Esophagus squamous epithelium (tissue), 5 donors: ENCODE results near the gene ARPC5. TPM values are rescaled to one million over a fixed set of nuclear protein-coding genes. Genes with fewer than 3 reads are reported as not detected.

Experiments used
- DNase-seq: peaks from one replicate; lab custom pipeline; 2025; lab: John Stamatoyannopoulos, UW
- H3K27ac ChIP-seq, 4 donors: fragments of 200-600 bp; sonication (generic); one replicate each; pipeline ENCODE4 v1.5.1; 2016 to 2019; ENCODE audit warnings: mild to moderate bottlenecking in 1 of 4
- H3K27me3 ChIP-seq, 4 donors: fragments of 200-600 bp; sonication (generic); 1 replicate in 3 of 4; 2 replicates in 1 of 4; pipeline versions ENCODE4 v1.5.1 to v1.6.0; 2017 to 2021; ENCODE audit warnings: antibody characterized with exemption in 1 of 4
- H3K36me3 ChIP-seq, 3 donors: fragments of 200-600 bp; sonication (generic); one replicate each; pipeline ENCODE4 v1.5.1; 2016 to 2019
- H3K4me1 ChIP-seq, 3 donors: fragments of 200-600 bp; sonication (generic); one replicate each; pipeline ENCODE4 v1.5.1; 2017 to 2019
- H3K4me3 ChIP-seq, 4 donors: fragments of 200-600 bp; sonication (generic); 1 replicate in 3 of 4; 2 replicates in 1 of 4; pipeline ENCODE4 v1.5.1; 2016 to 2019; ENCODE audit warnings: mild to moderate bottlenecking in 2 of 4, moderate library complexity in 1 of 4
- H3K9me3 ChIP-seq, 3 donors: fragments of 200-600 bp; sonication (generic); one replicate each; pipeline ENCODE4 v1.5.1; 2016 to 2019
- POLR2A ChIP-seq, 4 donors: fragments of 450-650 bp; IDR thresholded peaks; one replicate each; pipeline ENCODE4 v1.6.1; 2017; ENCODE audit warnings: antibody characterized with exemption in 4 of 4, mild to moderate bottlenecking in 4 of 4, moderate library complexity in 3 of 4
- WGBS, 2 donors: methylation state at CpG; one replicate each; pipeline ENCODE4 v1.1.5; 2018; 5-methylcytosine and 5-hydroxymethylcytosine counted together
- intact Hi-C: fragments of 100-400 bp; cut with DNase I; formaldehyde crosslinking; loops from one replicate; pipeline ENCODE4 v1.15.0; 2022
- total RNA-seq, 4 donors: library from RNA; depleted of rRNA; stranded (reverse); fragments of >200 nt; gene quantifications; one replicate each; pipeline ENCODE4 v1.1.0, GENCODE V29; 2016
- TF ChIP-seq, protein P1 (sequence below), 6 experiments: fragments of 450-650 bp in 4 of 6; fragments of 200-600 bp in 2 of 6; sonication (generic) in 2 of 6; IDR thresholded peaks; one replicate each; pipeline ENCODE4 v1.5.1; 2016 to 2019; ENCODE audit warnings: antibody characterized with exemption in 6 of 6, mild to moderate bottlenecking in 4 of 6, moderate library complexity in 4 of 6
- donor health status: DM: yes; HTN: yes; CAD: no.

Gene ARPC5
- total RNA-seq, 4 donors from 2014 or later = 90.2 to 136 (median 102) TPM

DNA sequence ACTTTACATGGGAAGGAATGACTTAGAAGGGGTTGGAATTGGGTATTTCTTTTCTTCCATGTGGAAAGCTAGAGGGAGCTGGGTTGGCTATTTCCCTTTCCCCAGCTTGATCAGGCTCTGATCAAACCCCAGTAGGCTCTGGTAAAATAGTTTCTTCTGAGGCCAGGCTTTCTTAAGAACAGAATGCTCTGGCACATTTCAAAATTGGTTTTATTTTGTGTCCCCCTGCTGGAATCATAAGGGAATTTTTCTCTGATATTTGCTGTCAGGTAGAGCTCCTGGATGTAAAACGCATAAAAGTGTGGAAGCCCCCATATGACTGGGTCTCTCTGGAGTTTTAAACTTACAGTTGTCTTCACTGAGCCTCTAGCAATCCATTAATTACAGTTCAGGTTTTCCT lies 34.6 kb upstream of the ARPC5 start:
- Histone ChIP-seq H3K9me3 (peaks cover 0 to 5% (median 5%) of the 10 kb centered on the region in 3 donors), H3K4me1 (peaks cover 0 to 11% (median 0%) of the 10 kb centered on the region in 3 donors), H3K4me3 (no peak overlapping the region), H3K36me3 (no peaks in the 10 kb centered on the region), H3K27me3 (no peaks in the 10 kb centered on the region), H3K27ac (no peak overlapping the region)
- DNase-seq = no peak
- intact Hi-C loops = no loop called here
- TF ChIP-seq, protein P1, sequence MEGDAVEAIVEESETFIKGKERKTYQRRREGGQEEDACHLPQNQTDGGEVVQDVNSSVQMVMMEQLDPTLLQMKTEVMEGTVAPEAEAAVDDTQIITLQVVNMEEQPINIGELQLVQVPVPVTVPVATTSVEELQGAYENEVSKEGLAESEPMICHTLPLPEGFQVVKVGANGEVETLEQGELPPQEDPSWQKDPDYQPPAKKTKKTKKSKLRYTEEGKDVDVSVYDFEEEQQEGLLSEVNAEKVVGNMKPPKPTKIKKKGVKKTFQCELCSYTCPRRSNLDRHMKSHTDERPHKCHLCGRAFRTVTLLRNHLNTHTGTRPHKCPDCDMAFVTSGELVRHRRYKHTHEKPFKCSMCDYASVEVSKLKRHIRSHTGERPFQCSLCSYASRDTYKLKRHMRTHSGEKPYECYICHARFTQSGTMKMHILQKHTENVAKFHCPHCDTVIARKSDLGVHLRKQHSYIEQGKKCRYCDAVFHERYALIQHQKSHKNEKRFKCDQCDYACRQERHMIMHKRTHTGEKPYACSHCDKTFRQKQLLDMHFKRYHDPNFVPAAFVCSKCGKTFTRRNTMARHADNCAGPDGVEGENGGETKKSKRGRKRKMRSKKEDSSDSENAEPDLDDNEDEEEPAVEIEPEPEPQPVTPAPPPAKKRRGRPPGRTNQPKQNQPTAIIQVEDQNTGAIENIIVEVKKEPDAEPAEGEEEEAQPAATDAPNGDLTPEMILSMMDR (IDR thresholded peaks at IDR 0.05) = peak in 1 of 6 experiments; percentile 12
- TF ChIP-seq POLR2A (IDR thresholded peaks at IDR 0.05) = no peak
- WGBS, 2 donors = 95 to 100% methylated on average over 1 of the region's 1 CpG

DNA sequence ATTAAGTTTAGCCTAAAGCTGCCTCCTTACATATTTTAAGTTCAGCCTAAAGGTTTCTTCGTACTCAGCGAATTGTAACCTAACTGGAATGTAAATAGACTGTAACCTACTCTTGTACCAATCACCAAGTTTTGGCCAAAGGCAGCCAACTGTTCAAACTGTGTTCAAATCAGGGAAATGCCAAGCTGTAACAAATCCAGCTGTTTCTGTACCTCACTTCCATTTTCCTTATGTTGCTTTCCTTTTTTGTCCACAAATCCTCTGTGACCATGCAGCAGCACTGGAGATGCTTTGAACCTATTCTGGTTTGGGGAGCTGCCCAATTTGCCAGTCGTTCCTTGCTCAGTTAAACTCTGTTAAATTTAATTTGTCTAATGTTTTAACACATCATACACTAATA lies 20.8 kb upstream of the ARPC5 start:
- no peak for DNase-seq

DNA sequence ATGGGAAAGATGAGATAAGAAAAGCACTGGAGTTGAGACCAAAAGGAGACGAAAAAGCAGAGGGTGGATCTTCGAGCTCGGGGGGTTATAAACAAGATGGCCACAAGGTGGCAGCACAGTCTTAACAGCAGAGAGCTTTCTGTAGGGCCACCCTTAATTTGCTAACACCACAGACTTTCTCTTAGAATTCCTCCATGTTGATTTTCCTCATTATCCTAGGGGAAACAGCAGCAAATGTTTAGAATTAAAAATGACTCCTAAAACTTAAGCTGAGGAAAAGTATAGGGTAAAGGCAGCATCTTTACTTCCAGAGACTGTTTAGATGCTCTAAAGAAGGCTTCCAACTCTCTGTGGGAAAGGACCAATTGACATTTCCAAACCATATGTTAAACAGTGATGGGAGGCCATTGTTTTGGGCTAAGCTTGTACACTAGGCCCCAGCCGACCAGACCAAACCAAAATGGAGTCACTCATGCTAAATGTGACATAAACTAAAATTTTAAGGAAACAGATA lies 20.0 kb upstream of the ARPC5 start:
- intact Hi-C loops = loop anchor here (2.0 kb wide), 1 partner anchor 261 kb away; no protein-coding TSS in a partner anchor
- TF ChIP-seq, protein P1 (IDR thresholded peaks at IDR 0.05) = peak; percentile 47 to 88 (median 84)
- TF ChIP-seq POLR2A (IDR thresholded peaks at IDR 0.05) = no peak
- Histone ChIP-seq H3K27me3 (no peaks in the 10 kb centered on the region), H3K4me1 (peaks cover 0 to 10% (median 0%) of the 10 kb centered on the region in 3 donors), H3K9me3 (no peaks in the 10 kb centered on the region), H3K36me3 (no peaks in the 10 kb centered on the region), H3K4me3 (no peak overlapping the region), H3K27ac (no peak overlapping the region)
- 7 to 9% methylated on average over 4 of the region's 4 CpGs for WGBS, 2 donors
- DNase-seq = no peak

More for the DNA sequence above, 20.8 kb upstream of the ARPC5 start:
- no peak for TF ChIP-seq POLR2A (IDR thresholded peaks at IDR 0.05)
- TF ChIP-seq, protein P1 (IDR thresholded peaks at IDR 0.05) = no peak
- 78 to 84% methylated on average over 3 of the region's 3 CpGs for WGBS, 2 donors
- Histone ChIP-seq H3K27me3 (no peaks in the 10 kb centered on the region), H3K27ac (no peak overlapping the region), H3K4me1 (peaks cover 0 to 10% (median 0%) of the 10 kb centered on the region in 3 donors), H3K36me3 (no peaks in the 10 kb centered on the region), H3K9me3 (no peaks in the 10 kb centered on the region), H3K4me3 (no peak overlapping the region)
- intact Hi-C loops = no loop called here

DNA sequence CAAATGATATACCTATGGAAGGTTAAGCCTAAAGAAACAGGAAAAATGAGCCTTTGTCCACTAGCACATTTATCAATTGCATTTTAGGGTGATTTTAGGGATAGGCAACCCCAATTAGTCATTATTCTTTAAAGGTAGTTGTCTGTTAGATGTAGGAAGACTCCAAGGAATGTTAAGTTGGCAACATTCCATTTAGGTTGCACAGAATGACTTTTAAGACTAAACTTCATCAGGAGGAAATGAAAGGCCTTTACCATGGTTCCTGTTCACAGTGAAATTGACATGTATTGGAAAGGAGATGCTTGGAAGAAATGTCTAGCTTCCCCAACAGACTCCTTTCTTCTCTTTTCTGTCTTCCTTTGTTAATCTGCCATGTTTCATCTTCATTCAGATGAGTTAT lies 19.1 kb upstream of the ARPC5 start:
- Histone ChIP-seq H3K36me3 (no peaks in the 10 kb centered on the region), H3K9me3 (no peaks in the 10 kb centered on the region), H3K4me3 (no peak overlapping the region), H3K4me1 (peaks cover 0 to 10% (median 0%) of the 10 kb centered on the region in 3 donors), H3K27ac (no peak overlapping the region), H3K27me3 (no peaks in the 10 kb centered on the region)
- intact Hi-C loops = loop anchor here (2.0 kb wide), 1 partner anchor 262 kb away; no protein-coding TSS in a partner anchor
- TF ChIP-seq POLR2A (IDR thresholded peaks at IDR 0.05) = no peak
- TF ChIP-seq, protein P1 (IDR thresholded peaks at IDR 0.05) = no peak
- DNase-seq = no peak

DNA sequence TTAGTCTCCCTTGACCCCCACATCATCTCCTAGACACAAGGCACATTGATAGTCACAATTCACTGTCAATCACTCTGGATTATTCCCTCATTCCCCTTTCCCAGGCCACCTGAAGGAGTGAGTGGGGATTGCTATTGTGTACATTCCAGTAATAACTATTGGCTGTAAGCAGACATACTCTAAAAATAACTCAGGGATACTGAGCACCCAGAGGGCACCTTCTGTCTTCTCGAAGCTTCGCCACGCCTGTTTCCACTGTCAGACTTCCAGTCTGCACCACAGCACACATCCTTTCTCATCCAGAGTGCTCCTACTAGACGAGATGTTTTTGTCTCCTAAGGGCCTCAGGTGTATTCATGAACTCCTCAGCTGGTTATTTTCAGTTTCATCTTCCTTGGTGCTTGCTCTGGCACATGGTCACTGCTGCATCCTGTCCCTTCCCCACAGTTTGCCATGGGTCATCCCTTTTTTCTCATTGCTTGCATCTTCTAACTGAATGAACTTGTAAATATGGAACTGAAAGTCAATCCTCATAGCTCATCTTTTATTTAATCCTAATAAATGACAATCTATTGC lies 18.4 kb upstream of the ARPC5 start:
- H3K4me3 ChIP-seq = no peak overlapping the region
- 73 to 88% methylated on average over 4 of the region's 4 CpGs for WGBS, 2 donors
- no peaks in the 10 kb centered on the region for H3K36me3 ChIP-seq
- intact Hi-C loops = loop anchor here (2.0 kb wide), 1 partner anchor 263 kb away; no protein-coding TSS in a partner anchor
- H3K27ac ChIP-seq = no peak overlapping the region
- no peaks in the 10 kb centered on the region for H3K27me3 ChIP-seq
- no peak for TF ChIP-seq POLR2A (IDR thresholded peaks at IDR 0.05)
- TF ChIP-seq, protein P1 (IDR thresholded peaks at IDR 0.05) = no peak
- no peaks in the 10 kb centered on the region for H3K9me3 ChIP-seq
- DNase-seq = no peak
- peaks cover 0 to 10% (median 0%) of the 10 kb centered on the region in 3 donors for H3K4me1 ChIP-seq
